NCI-H146 (cell line): ENCODE results near the gene RALA.

ENCODE experiments used
- DNase-seq: peaks from one replicate; lab custom pipeline; 2025; lab: John Stamatoyannopoulos, UW

Gene RALA

GRCh38 chr7:39614299-39614698, 9.1 kb upstream of the RALA start:
- DNase-seq: no peak

- peak; percentile 40 for DNase-seq
Observed at GRCh38 chr7:39615350-39615975, 7.9 kb upstream of the RALA start.

- no peak for DNase-seq
Observed at GRCh38 chr7:39616138-39616537, 7.2 kb upstream of the RALA start.

- DNase-seq: no peak
Observed at GRCh38 chr7:39617005-39617404, 6.4 kb upstream of the RALA start.

GRCh38 chr7:39618868-39619267, 4.5 kb upstream of the RALA start:
- DNase-seq: no peak

- DNase-seq: no peak
Observed at GRCh38 chr7:39620486-39620885, 2.9 kb upstream of the RALA start.

- no peak for DNase-seq
Observed at GRCh38 chr7:39621261-39621660, 2.1 kb upstream of the RALA start.

- peak; percentile 16 for DNase-seq
Observed at GRCh38 chr7:39621784-39622411, 1.5 kb upstream of the RALA start.

GRCh38 chr7:39622609-39623008, 763 bp upstream of the RALA start:
- DNase-seq: no peak

GRCh38 chr7:39623732-39624441, 515 bp downstream of the RALA start:
- peak; percentile 45 for DNase-seq

- peak; percentile 34 for DNase-seq
Observed at GRCh38 chr7:39624442-39624807, 1.1 kb downstream of the RALA start.

- no peak for DNase-seq
Observed at GRCh38 chr7:39624935-39625694, 1.7 kb downstream of the RALA start.

- no peak for DNase-seq
Observed at GRCh38 chr7:39631736-39632308, 8.4 kb downstream of the RALA start.

- DNase-seq: no peak
Observed at GRCh38 chr7:39633563-39634477, 10.4 kb downstream of the RALA start.

- no peak for DNase-seq
Observed at GRCh38 chr7:39634478-39634805, 11.1 kb downstream of the RALA start.

- DNase-seq: no peak
Observed at GRCh38 chr7:39637400-39637799, 14.0 kb downstream of the RALA start.

GRCh38 chr7:39637963-39638485, 14.7 kb downstream of the RALA start:
- DNase-seq: no peak

GRCh38 chr7:39642896-39643295, 19.5 kb downstream of the RALA start:
- DNase-seq: no peak

GRCh38 chr7:39644170-39644569, 20.8 kb downstream of the RALA start:
- DNase-seq: no peak

GRCh38 chr7:39645482-39646407, 22.4 kb downstream of the RALA start:
- no peak for DNase-seq
